Right kidney (tissue), 1 donor: ENCODE results near the gene WNT9B.
"Not testable (repeated sequence)": the region's sequence is repeated elsewhere in the genome, so short reads cannot be mapped to it uniquely, and the experiment has no call there.

ENCODE experiments used
- DNase-seq: peaks from one replicate; pipeline ENCODE4 v3.0.0-alpha.2; 2016

WNT9B gene

GRCh38 chr17:46821482-46822387, 29.6 kb upstream of the WNT9B start:
- DNase-seq, result no peak

- DNase-seq, result no peak
These were observed 28.9 kb upstream of the WNT9B start for GRCh38 chr17:46822388-46822921.

GRCh38 chr17:46823657-46824056, 27.7 kb upstream of the WNT9B start:
- DNase-seq, result no peak

GRCh38 chr17:46826116-46826515, 25.3 kb upstream of the WNT9B start:
- DNase-seq, result no peak

GRCh38 chr17:46827274-46827673, 24.1 kb upstream of the WNT9B start:
- DNase-seq, result no peak

GRCh38 chr17:46831573-46832330, 19.6 kb upstream of the WNT9B start:
- DNase-seq, result no peak

GRCh38 chr17:46832331-46832821, 19.0 kb upstream of the WNT9B start:
- no peak for DNase-seq

GRCh38 chr17:46832945-46833839, 18.2 kb upstream of the WNT9B start:
- no peak for DNase-seq

GRCh38 chr17:46833840-46834208, 17.6 kb upstream of the WNT9B start:
- no peak for DNase-seq

GRCh38 chr17:46834846-46835245, 16.5 kb upstream of the WNT9B start:
- DNase-seq, result no peak

GRCh38 chr17:46836500-46836899, 14.9 kb upstream of the WNT9B start:
- DNase-seq, result no peak

GRCh38 chr17:46837521-46837920, 13.9 kb upstream of the WNT9B start:
- no peak for DNase-seq

GRCh38 chr17:46839211-46839610, 12.2 kb upstream of the WNT9B start:
- no peak for DNase-seq

- not testable (repeated sequence) for DNase-seq
These were observed 10.8 kb upstream of the WNT9B start for GRCh38 chr17:46840596-46840995.

- DNase-seq, result peak; percentile 64
These were observed 9.6 kb upstream of the WNT9B start for GRCh38 chr17:46841561-46842379.

- no peak for DNase-seq
These were observed 8.5 kb upstream of the WNT9B start for GRCh38 chr17:46842835-46843234.

GRCh38 chr17:46847204-46848191, 3.9 kb upstream of the WNT9B start:
- no peak for DNase-seq

- DNase-seq, result no peak
These were observed 2.8 kb upstream of the WNT9B start for GRCh38 chr17:46848534-46848933.

- no peak for DNase-seq
These were observed 725 bp upstream of the WNT9B start for GRCh38 chr17:46850688-46851028.

GRCh38 chr17:46853896-46854444, 2.6 kb downstream of the WNT9B start:
- DNase-seq, result no peak
